Measurements from ENCODE around the gene OR6J1. TPM values are rescaled to one million over a fixed set of nuclear protein-coding genes. Genes with fewer than 3 reads are reported as not detected.

OR6J1 gene
- total and polyA plus RNA-seq, 9 of the 15 experiments (the other 6 are each of a cell fraction or from before 2014, with no cell fraction given) = not detected

DNA sequence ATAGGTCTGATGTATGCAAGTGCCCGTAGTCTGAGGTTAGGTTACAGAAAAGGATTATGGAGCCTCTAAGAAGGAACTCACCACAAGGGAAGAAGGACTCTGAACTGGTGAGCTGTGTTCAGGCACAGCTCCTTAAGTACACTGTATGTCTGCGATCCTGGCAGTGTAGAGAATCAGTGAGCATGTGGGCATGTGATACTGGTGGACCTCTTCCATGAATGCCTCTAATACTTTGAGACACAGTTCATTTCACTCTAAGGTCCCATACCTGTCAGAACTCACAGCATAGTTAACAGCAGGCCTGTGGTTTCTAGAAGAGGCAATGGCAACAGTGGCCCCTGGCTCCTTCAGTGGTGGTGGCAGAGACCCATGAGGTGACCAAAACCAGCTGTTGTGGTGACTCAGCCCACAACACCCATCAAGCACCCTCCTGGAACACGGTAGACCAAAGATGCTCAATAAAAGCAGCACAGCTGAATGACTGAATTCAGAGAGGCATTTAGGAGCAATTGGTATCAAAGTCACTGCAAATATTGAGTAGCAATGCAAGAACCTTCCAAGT is 6.9 kb upstream of the OR6J1 start (continued):
- TF ChIP-seq JUN (IDR thresholded peaks at IDR 0.05; ENCODE audit: borderline replicate concordance, low read depth, low read length) = no peak
- no peak for TF ChIP-seq JUN (CRISPR knock-in tag; IDR thresholded peaks at IDR 0.05; ENCODE audit: borderline replicate concordance)
- no peak for TF ChIP-seq SRSF1 (IDR thresholded peaks at IDR 0.05; ENCODE audit: low read depth, low read length)
- TF ChIP-seq TAF9B (IDR thresholded peaks at IDR 0.05; ENCODE audit: partially characterized antibody) = no peak
- TF ChIP-seq, protein P1, sequence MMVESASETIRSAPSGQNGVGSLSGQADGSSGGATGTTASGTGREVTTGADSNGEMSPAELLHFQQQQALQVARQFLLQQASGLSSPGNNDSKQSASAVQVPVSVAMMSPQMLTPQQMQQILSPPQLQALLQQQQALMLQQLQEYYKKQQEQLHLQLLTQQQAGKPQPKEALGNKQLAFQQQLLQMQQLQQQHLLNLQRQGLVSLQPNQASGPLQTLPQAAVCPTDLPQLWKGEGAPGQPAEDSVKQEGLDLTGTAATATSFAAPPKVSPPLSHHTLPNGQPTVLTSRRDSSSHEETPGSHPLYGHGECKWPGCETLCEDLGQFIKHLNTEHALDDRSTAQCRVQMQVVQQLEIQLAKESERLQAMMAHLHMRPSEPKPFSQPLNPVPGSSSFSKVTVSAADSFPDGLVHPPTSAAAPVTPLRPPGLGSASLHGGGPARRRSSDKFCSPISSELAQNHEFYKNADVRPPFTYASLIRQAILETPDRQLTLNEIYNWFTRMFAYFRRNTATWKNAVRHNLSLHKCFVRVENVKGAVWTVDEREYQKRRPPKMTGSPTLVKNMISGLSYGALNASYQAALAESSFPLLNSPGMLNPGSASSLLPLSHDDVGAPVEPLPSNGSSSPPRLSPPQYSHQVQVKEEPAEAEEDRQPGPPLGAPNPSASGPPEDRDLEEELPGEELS (CRISPR knock-in tag; IDR thresholded peaks at IDR 0.05; ENCODE audit: borderline replicate concordance) = no peak
- no peak for TF ChIP-seq ELF1 (tag; IDR thresholded peaks at IDR 0.05)
- no peak for TF ChIP-seq ZNF717 (CRISPR knock-in tag; IDR thresholded peaks at IDR 0.05)
- no peak for TF ChIP-seq ZNF444 (CRISPR knock-in tag; IDR thresholded peaks at IDR 0.05)
- no peak for TF ChIP-seq RFX1 (IDR thresholded peaks at IDR 0.05)
- TF ChIP-seq BDP1 (IDR thresholded peaks at IDR 0.05; ENCODE audit: insufficient read depth, insufficient read length) = no peak
- TF ChIP-seq ARHGAP35 (IDR thresholded peaks at IDR 0.05; ENCODE audit: partially characterized antibody) = no peak
- TF ChIP-seq, protein P2, sequence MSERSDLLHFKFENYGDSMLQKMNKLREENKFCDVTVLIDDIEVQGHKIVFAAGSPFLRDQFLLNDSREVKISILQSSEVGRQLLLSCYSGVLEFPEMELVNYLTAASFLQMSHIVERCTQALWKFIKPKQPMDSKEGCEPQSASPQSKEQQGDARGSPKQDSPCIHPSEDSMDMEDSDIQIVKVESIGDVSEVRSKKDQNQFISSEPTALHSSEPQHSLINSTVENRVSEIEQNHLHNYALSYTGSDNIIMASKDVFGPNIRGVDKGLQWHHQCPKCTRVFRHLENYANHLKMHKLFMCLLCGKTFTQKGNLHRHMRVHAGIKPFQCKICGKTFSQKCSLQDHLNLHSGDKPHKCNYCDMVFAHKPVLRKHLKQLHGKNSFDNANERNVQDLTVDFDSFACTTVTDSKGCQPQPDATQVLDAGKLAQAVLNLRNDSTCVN (CRISPR knock-in tag; IDR thresholded peaks at IDR 0.05) = peak; percentile 6; the same call in 1 of the 2 replicates
- TF ChIP-seq PPARD (CRISPR knock-in tag; IDR thresholded peaks at IDR 0.05) = no peak
- no peak for TF ChIP-seq ZNF239 (CRISPR knock-in tag; IDR thresholded peaks at IDR 0.05)
- TF ChIP-seq, protein P3, sequence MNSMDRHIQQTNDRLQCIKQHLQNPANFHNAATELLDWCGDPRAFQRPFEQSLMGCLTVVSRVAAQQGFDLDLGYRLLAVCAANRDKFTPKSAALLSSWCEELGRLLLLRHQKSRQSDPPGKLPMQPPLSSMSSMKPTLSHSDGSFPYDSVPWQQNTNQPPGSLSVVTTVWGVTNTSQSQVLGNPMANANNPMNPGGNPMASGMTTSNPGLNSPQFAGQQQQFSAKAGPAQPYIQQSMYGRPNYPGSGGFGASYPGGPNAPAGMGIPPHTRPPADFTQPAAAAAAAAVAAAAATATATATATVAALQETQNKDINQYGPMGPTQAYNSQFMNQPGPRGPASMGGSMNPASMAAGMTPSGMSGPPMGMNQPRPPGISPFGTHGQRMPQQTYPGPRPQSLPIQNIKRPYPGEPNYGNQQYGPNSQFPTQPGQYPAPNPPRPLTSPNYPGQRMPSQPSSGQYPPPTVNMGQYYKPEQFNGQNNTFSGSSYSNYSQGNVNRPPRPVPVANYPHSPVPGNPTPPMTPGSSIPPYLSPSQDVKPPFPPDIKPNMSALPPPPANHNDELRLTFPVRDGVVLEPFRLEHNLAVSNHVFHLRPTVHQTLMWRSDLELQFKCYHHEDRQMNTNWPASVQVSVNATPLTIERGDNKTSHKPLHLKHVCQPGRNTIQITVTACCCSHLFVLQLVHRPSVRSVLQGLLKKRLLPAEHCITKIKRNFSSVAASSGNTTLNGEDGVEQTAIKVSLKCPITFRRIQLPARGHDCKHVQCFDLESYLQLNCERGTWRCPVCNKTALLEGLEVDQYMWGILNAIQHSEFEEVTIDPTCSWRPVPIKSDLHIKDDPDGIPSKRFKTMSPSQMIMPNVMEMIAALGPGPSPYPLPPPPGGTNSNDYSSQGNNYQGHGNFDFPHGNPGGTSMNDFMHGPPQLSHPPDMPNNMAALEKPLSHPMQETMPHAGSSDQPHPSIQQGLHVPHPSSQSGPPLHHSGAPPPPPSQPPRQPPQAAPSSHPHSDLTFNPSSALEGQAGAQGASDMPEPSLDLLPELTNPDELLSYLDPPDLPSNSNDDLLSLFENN (IDR thresholded peaks at IDR 0.05; ENCODE audit: low read depth in 2 of 2, low read length in 2 of 2) = peak in 1 of 2 experiments; percentile 82; a peak in 2 of 4 replicates
- peak; percentile 95 for TF ChIP-seq ZC3H8 (IDR thresholded peaks at IDR 0.05)
- peak; percentile 86 for TF ChIP-seq GTF2E2 (tag; IDR thresholded peaks at IDR 0.05)
- TF ChIP-seq ADNP (tag; IDR thresholded peaks at IDR 0.05) = no peak
- no peak for TF ChIP-seq ZNF253 (CRISPR knock-in tag; conservative IDR thresholded peaks at IDR 0.05)
- TF ChIP-seq RBM14 (IDR thresholded peaks at IDR 0.05; ENCODE audit: borderline replicate concordance, insufficient read depth, low read depth, low read length) = no peak
- TF ChIP-seq HDAC1 (IDR thresholded peaks at IDR 0.05) = no peak
- no peak for TF ChIP-seq ZNF41 (CRISPR knock-in tag; conservative IDR thresholded peaks at IDR 0.05)
